A673 (cell line): ENCODE results near the gene PIP4K2C.

ENCODE experiments used
- EZH2 ChIP-seq: fragments of 200-600 bp; sonication (generic); IDR thresholded peaks from 2 replicates; pipeline ENCODE4 v1.6.1; 2017; ENCODE audit warnings: borderline replicate concordance, low read depth, mild to moderate bottlenecking, mixed read lengths, antibody characterized with exemption, low read length; ENCODE audit not compliant: poor library complexity, severe bottlenecking
- TF ChIP-seq, protein P1 (sequence below): fragments of 300-800, 200-600 bp; sonication (generic); conservative IDR thresholded peaks from 2 replicates; pipeline ENCODE4 v1.5.1; 2017; ENCODE audit warnings: low read depth, mild to moderate bottlenecking, antibody characterized with exemption, low read length, moderate library complexity, mixed read lengths

DNA sequence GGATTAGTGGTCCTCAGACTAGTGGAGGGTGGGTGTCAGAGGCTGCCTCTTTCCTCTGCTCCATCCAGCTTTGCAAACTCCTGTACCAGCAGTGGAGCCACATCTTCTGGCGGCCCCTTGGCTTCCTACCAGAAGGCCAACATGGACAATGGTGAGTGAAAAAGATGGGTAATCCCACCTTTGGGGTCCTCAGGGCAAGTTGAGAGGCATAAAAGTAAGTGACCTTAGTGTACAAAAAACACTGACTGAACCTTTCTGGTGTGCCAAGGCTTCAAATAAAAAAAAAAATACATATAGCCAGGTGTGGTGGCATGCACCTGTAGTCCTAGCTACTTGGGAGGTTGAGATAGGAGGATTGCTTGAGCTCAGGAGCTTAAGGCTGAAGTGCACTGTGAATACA is 9.2 kb upstream of the PIP4K2C start:
- TF ChIP-seq EZH2, result no peak
- TF ChIP-seq, protein P1, sequence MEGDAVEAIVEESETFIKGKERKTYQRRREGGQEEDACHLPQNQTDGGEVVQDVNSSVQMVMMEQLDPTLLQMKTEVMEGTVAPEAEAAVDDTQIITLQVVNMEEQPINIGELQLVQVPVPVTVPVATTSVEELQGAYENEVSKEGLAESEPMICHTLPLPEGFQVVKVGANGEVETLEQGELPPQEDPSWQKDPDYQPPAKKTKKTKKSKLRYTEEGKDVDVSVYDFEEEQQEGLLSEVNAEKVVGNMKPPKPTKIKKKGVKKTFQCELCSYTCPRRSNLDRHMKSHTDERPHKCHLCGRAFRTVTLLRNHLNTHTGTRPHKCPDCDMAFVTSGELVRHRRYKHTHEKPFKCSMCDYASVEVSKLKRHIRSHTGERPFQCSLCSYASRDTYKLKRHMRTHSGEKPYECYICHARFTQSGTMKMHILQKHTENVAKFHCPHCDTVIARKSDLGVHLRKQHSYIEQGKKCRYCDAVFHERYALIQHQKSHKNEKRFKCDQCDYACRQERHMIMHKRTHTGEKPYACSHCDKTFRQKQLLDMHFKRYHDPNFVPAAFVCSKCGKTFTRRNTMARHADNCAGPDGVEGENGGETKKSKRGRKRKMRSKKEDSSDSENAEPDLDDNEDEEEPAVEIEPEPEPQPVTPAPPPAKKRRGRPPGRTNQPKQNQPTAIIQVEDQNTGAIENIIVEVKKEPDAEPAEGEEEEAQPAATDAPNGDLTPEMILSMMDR, result no peak
